Measurements from ENCODE around the gene ACYP1.

- TF ChIP-seq POLR2A (IDR thresholded peaks at IDR 0.05; ENCODE audit: low read length) (no peak), GATA1 (IDR thresholded peaks at IDR 0.05; ENCODE audit: low read depth, low read length) (no peak)
Observed at GRCh38 chr14:75013290-75013689, 50.5 kb downstream of the ACYP1 start.
